ENCODE measurements around the gene HNRNPCL1.
"Not testable (repeated sequence)": the region's sequence is repeated elsewhere in the genome, so short reads cannot be mapped to it uniquely, and the experiment has no call there.

The HNRNPCL1 gene

GRCh38 chr1:12848620-12849019, at the start of gene HNRNPCL1:
Gene HNRNPCL1 (minus strand): TSS chr1:12848720. CDS start chr1:12848289, 431 bp downstream.
- not testable (repeated sequence) for H3K4me3 ChIP-seq (ENCODE audit: low read depth, low read length)

GRCh38 chr1:12898170-12898569, 49.6 kb upstream of the HNRNPCL1 start, which contains the start of gene PRAMEF10:
Gene PRAMEF10 (minus strand): TSS chr1:12898270. CDS start chr1:12895847, 2,423 bp downstream.
- H3K4me3 ChIP-seq (ENCODE audit: low read depth, low read length): not testable (repeated sequence)

- H3K4me3 ChIP-seq (ENCODE audit: low read depth, low read length): not testable (repeated sequence)
Observed at GRCh38 chr1:12886101-12886500, 37.6 kb upstream of the HNRNPCL1 start, which contains the start of gene PRAMEF4. Gene PRAMEF4 (minus strand): TSS chr1:12886201. CDS start chr1:12883394, 2,807 bp downstream.

- not testable (repeated sequence) for H3K4me3 ChIP-seq (ENCODE audit: low read depth, low read length)
Observed at GRCh38 chr1:12878453-12878852, 29.9 kb upstream of the HNRNPCL1 start.

- H3K4me3 ChIP-seq (ENCODE audit: low read depth, low read length): not testable (repeated sequence)
Observed at GRCh38 chr1:12863131-12863880, 14.8 kb upstream of the HNRNPCL1 start.

- not testable (repeated sequence) for H3K4me3 ChIP-seq (ENCODE audit: low read depth, low read length)
Observed at GRCh38 chr1:12856786-12857185, 8.3 kb upstream of the HNRNPCL1 start, which contains the start of gene PRAMEF2. Gene PRAMEF2 (plus strand): TSS chr1:12857086. CDS start chr1:12859010, 1,924 bp downstream.

GRCh38 chr1:12851779-12852178, 3.3 kb upstream of the HNRNPCL1 start:
- H3K4me3 ChIP-seq (ENCODE audit: low read depth, low read length): no peak overlapping the region

GRCh38 chr1:12833251-12833650, 15.3 kb downstream of the HNRNPCL1 start:
- H3K4me3 ChIP-seq (ENCODE audit: low read depth, low read length): not testable (repeated sequence)

GRCh38 chr1:12831310-12831709, 17.2 kb downstream of the HNRNPCL1 start, which contains the start of gene PRAMEF11:
Gene PRAMEF11 (minus strand): TSS chr1:12831410. CDS start chr1:12828789, 2,621 bp downstream.
- not testable (repeated sequence) for H3K4me3 ChIP-seq (ENCODE audit: low read depth, low read length)

GRCh38 chr1:12819061-12819460, 29.5 kb downstream of the HNRNPCL1 start:
- not testable (repeated sequence) for H3K4me3 ChIP-seq (ENCODE audit: low read depth, low read length)

- no peak overlapping the region for H3K4me3 ChIP-seq (ENCODE audit: low read depth, low read length)
Observed at GRCh38 chr1:12811409-12811784, 37.1 kb downstream of the HNRNPCL1 start.

GRCh38 chr1:12810691-12811408, 37.7 kb downstream of the HNRNPCL1 start:
- no peak overlapping the region for H3K4me3 ChIP-seq (ENCODE audit: low read depth, low read length)

- H3K4me3 ChIP-seq (ENCODE audit: low read depth, low read length): no peak overlapping the region
Observed at GRCh38 chr1:12809933-12810332, 38.6 kb downstream of the HNRNPCL1 start.

GRCh38 chr1:12799730-12800129, 48.8 kb downstream of the HNRNPCL1 start:
- no peak overlapping the region for H3K4me3 ChIP-seq (ENCODE audit: low read depth, low read length)

- H3K4me3 ChIP-seq (ENCODE audit: low read depth, low read length): no peak overlapping the region
Observed at GRCh38 chr1:12798911-12799310, 49.6 kb downstream of the HNRNPCL1 start.
